Activated CD4-positive, CD25-positive, alpha-beta regulatory T cell treated with anti-CD3 and anti-CD28 coated beads, Interleukin-2, amount 50 U/mL, for 16 hours (primary cell): ENCODE results near the gene MAP3K10.

Source experiments
- DNase-seq: peaks from one replicate; pipeline ENCODE4 v3.0.0-alpha.2; 2020; ENCODE audit warnings: low read depth, low spot score

Gene MAP3K10

GRCh38 chr19:40233811-40234389, 42.7 kb downstream of the MAP3K10 start:
- DNase-seq: no peak

- no peak for DNase-seq
These were observed 43.4 kb downstream of the MAP3K10 start for GRCh38 chr19:40234429-40235237.

- no peak for DNase-seq
These were observed 44.2 kb downstream of the MAP3K10 start for GRCh38 chr19:40235238-40236025.

GRCh38 chr19:40236026-40236355, 44.8 kb downstream of the MAP3K10 start:
- no peak for DNase-seq

GRCh38 chr19:40236366-40236765, 45.1 kb downstream of the MAP3K10 start:
- no peak for DNase-seq

GRCh38 chr19:40237791-40238190, 46.6 kb downstream of the MAP3K10 start:
- DNase-seq: no peak

- DNase-seq: no peak
These were observed 47.5 kb downstream of the MAP3K10 start for GRCh38 chr19:40238775-40239174.

- no peak for DNase-seq
These were observed 48.4 kb downstream of the MAP3K10 start for GRCh38 chr19:40239415-40240226.

GRCh38 chr19:40240332-40240731, 49.1 kb downstream of the MAP3K10 start:
- DNase-seq: no peak

- DNase-seq: no peak
These were observed 50.0 kb downstream of the MAP3K10 start for GRCh38 chr19:40241125-40241808.

- no peak for DNase-seq
These were observed 50.7 kb downstream of the MAP3K10 start for GRCh38 chr19:40241809-40242384.

GRCh38 chr19:40242480-40242879, 51.3 kb downstream of the MAP3K10 start:
- DNase-seq: no peak

GRCh38 chr19:40243181-40243580, 52.0 kb downstream of the MAP3K10 start:
- DNase-seq: no peak

- no peak for DNase-seq
These were observed 53.5 kb downstream of the MAP3K10 start for GRCh38 chr19:40244579-40245317.

GRCh38 chr19:40245506-40246128, 54.4 kb downstream of the MAP3K10 start:
- no peak for DNase-seq

GRCh38 chr19:40246292-40247073, 55.3 kb downstream of the MAP3K10 start:
- no peak for DNase-seq

GRCh38 chr19:40247178-40247577, 56.0 kb downstream of the MAP3K10 start:
- no peak for DNase-seq

GRCh38 chr19:40247735-40248262, 56.6 kb downstream of the MAP3K10 start:
- DNase-seq: no peak

GRCh38 chr19:40249201-40249600, 58.0 kb downstream of the MAP3K10 start:
- DNase-seq: no peak
